IMR-90 (cell line): ENCODE measurements around the gene PNCK. TPM values are rescaled to one million over a fixed set of nuclear protein-coding genes. Genes with fewer than 3 reads are reported as not detected.

Experiments
- ATAC-seq: fragments of 200-7000 bp; cut with Tn5 transposase; 2 replicates; pipeline ENCODE4 v1.9.1; 2020; ENCODE audit warnings: low read depth, mild to moderate bottlenecking, moderate library complexity
- BruUV-seq: library from RNA; stranded (reverse); fragments of 400-500 nt; replicated peaks from 2 replicates; lab custom pipeline; 2021; lab: Mats Ljungman, UMichigan
- CTCF ChIA-PET: fragments of 300-600 bp; formaldehyde crosslinking; extraction: SDS; loops from one replicate; lab custom pipeline; 2021; ENCODE audit warnings: antibody characterized with exemption; lab: Yijun Ruan, JAX
- POLR2A ChIA-PET: fragments of 300-600 bp; sonication (Branson Sonifier 250); formaldehyde crosslinking; loops from one replicate; lab custom pipeline; 2022; ENCODE audit warnings: antibody characterized with exemption; ENCODE audit not compliant: unreplicated experiment; lab: Charles Lee
- DNase-seq: peaks from one replicate; pipeline ENCODE4 v3.0.0; 2013
- H2AFZ ChIP-seq: replicated peaks from 2 replicates; pipeline ENCODE3; 2013; ENCODE audit warnings: low read length, mild to moderate bottlenecking; ENCODE audit not compliant: poor library complexity
- H2AK5ac ChIP-seq: 2 replicates; pipeline ENCODE4 v1.6.1; 2013; ENCODE audit warnings: low read depth, low read length, inconsistent platforms
- H2AK9ac ChIP-seq: replicated peaks from 2 replicates; pipeline ENCODE3; 2013; ENCODE audit warnings: mild to moderate bottlenecking, low read depth, low read length, moderate library complexity; ENCODE audit not compliant: poor library complexity
- H2BK120ac ChIP-seq: 2 replicates; pipeline ENCODE4 v1.6.1; 2013; ENCODE audit warnings: low read depth, low read length, inconsistent platforms
- H2BK15ac ChIP-seq: 3 replicates; pipeline ENCODE4 v1.6.1; 2013; ENCODE audit warnings: low read depth, low read length, inconsistent platforms
- H2BK20ac ChIP-seq: 2 replicates; pipeline ENCODE4 v1.6.1; 2013; ENCODE audit warnings: low read depth, mild to moderate bottlenecking, inconsistent platforms, low read length, moderate library complexity
- H2BK5ac ChIP-seq: 2 replicates; pipeline ENCODE4 v1.6.1; 2013; ENCODE audit warnings: mild to moderate bottlenecking, low read depth, low read length, inconsistent platforms; ENCODE audit not compliant: poor library complexity, severe bottlenecking
- H3K14ac ChIP-seq: replicated peaks from 2 replicates; pipeline ENCODE4 v1.6.1; 2013; ENCODE audit warnings: low read depth, low read length, inconsistent platforms
- H3K18ac ChIP-seq: 2 replicates; pipeline ENCODE4 v1.6.1; 2013; ENCODE audit warnings: low read depth, low read length, control low read depth
- H3K23ac ChIP-seq: 2 replicates; pipeline ENCODE4 v1.6.1; 2013; ENCODE audit warnings: low read depth, low read length, inconsistent platforms
- H3K27ac ChIP-seq: 2 replicates; pipeline ENCODE4 v1.5.1; 2013; ENCODE audit warnings: mild to moderate bottlenecking, control low read depth, low read length; ENCODE audit not compliant: insufficient read depth
- H3K27me3 ChIP-seq: 2 replicates; pipeline ENCODE4 v1.6.1; 2013; ENCODE audit warnings: low read length; ENCODE audit not compliant: control insufficient read depth, insufficient read depth
- H3K36me3 ChIP-seq: 2 replicates; pipeline ENCODE4 v1.6.1; 2013; ENCODE audit warnings: low read length, mixed read lengths; ENCODE audit not compliant: control insufficient read depth, insufficient read depth
- H3K4ac ChIP-seq: 2 replicates; pipeline ENCODE4 v1.6.1; 2013; ENCODE audit warnings: low read depth, low read length, inconsistent platforms
- H3K4me1 ChIP-seq: 2 replicates; pipeline ENCODE4 v1.6.1; 2013; ENCODE audit warnings: low read length, mixed read lengths; ENCODE audit not compliant: control insufficient read depth, insufficient read depth
- H3K4me2 ChIP-seq: 2 replicates; pipeline ENCODE4 v1.6.1; 2013; ENCODE audit warnings: low read depth, mild to moderate bottlenecking, control low read depth, low read length, moderate library complexity
- H3K4me3 ChIP-seq: 2 replicates; pipeline ENCODE4 v1.5.1; 2013; ENCODE audit warnings: low read depth, mild to moderate bottlenecking, control low read depth, low read length, moderate library complexity; ENCODE audit not compliant: insufficient read depth
- H3K56ac ChIP-seq: 2 replicates; pipeline ENCODE4 v1.6.1; 2013; ENCODE audit warnings: low read length, inconsistent platforms; ENCODE audit not compliant: insufficient read depth; ENCODE audit errors: extremely low read depth
- H3K79me1 ChIP-seq, 2 experiments: 2 replicates each; pipeline ENCODE4 v1.6.1; 2013; ENCODE audit warnings: low read length in 2 of 2, inconsistent platforms in 1 of 2, low read depth in 1 of 2
- H3K9ac ChIP-seq: 2 replicates; pipeline ENCODE4 v1.6.1; 2013; ENCODE audit warnings: low read depth, low read length, control low read depth
- H3K9me1 ChIP-seq: 2 replicates; pipeline ENCODE4 v1.6.1; 2013; ENCODE audit warnings: low read length, inconsistent platforms; ENCODE audit not compliant: insufficient read depth
- H3K9me3 ChIP-seq: 2 replicates; pipeline ENCODE4 v1.6.1; 2013; ENCODE audit warnings: low read length; ENCODE audit not compliant: control insufficient read depth, insufficient read depth
- H4K20me1 ChIP-seq: 2 replicates; pipeline ENCODE4 v1.6.1; 2013; ENCODE audit warnings: low read length, inconsistent platforms; ENCODE audit not compliant: insufficient read depth
- H4K5ac ChIP-seq: 2 replicates; pipeline ENCODE4 v1.6.1; 2013; ENCODE audit warnings: mild to moderate bottlenecking, low read depth, low read length, control low read depth
- H4K8ac ChIP-seq, 2 experiments: 2 replicates each; pipeline ENCODE4 v1.6.1; 2013; ENCODE audit warnings: low read depth in 2 of 2, low read length in 2 of 2, control low read depth in 1 of 2, inconsistent platforms in 1 of 2
- H4K91ac ChIP-seq: 2 replicates; pipeline ENCODE4 v1.6.1; 2013; ENCODE audit warnings: low read depth, low read length, inconsistent platforms; ENCODE audit not compliant: insufficient read depth
- BHLHE40 ChIP-seq: fragments of 150-350 bp; IDR thresholded peaks from 2 replicates; pipeline ENCODE4 v1.6.1; 2016; ENCODE audit warnings: mild to moderate bottlenecking, low read depth, low read length
- CEBPB ChIP-seq: IDR thresholded peaks from 2 replicates; pipeline ENCODE4 v1.6.1; 2012; ENCODE audit warnings: low read depth, low read length, improper control_type of control experiment
- CHD1 ChIP-seq: IDR thresholded peaks from 2 replicates; pipeline ENCODE4 v1.6.1; 2012; ENCODE audit warnings: low read depth, low read length, improper control_type of control experiment
- FOS ChIP-seq: fragments of 150-350 bp; IDR thresholded peaks from 2 replicates; pipeline ENCODE4 v1.6.1; 2016; ENCODE audit warnings: low read depth, low read length
- MAFK ChIP-seq: IDR thresholded peaks from 2 replicates; pipeline ENCODE4 v1.6.1; 2012; ENCODE audit warnings: low read depth, low read length, improper control_type of control experiment
- NFE2L2 ChIP-seq: fragments of 150-350 bp; IDR thresholded peaks from 2 replicates; pipeline ENCODE4 v1.6.1; 2016; ENCODE audit warnings: low read depth, mild to moderate bottlenecking, low read length
- POLR2A ChIP-seq: IDR thresholded peaks from 2 replicates; pipeline ENCODE4 v1.6.1; 2012; ENCODE audit warnings: mild to moderate bottlenecking, low read depth, low read length
- RAD21 ChIP-seq: IDR thresholded peaks from 2 replicates; pipeline ENCODE4 v1.6.1; 2012; ENCODE audit warnings: low read length, improper control_type of control experiment
- RCOR1 ChIP-seq: IDR thresholded peaks from 2 replicates; pipeline ENCODE4 v1.6.1; 2012; ENCODE audit warnings: mild to moderate bottlenecking, low read length, improper control_type of control experiment; ENCODE audit not compliant: insufficient replicate concordance
- WGBS, 2 experiments: methylation state at CpG; one replicate each; pipeline versions ENCODE4 v1.1.5 to v1.1.7; 2013; ENCODE audit warnings: missing lambda C conversion rate in 2 of 2; ENCODE audit not compliant: insufficient read length in 1 of 2; ENCODE audit errors: extremely low coverage in 2 of 2; 5-methylcytosine and 5-hydroxymethylcytosine counted together
- dilution Hi-C: fragments of 300-500 bp; cut with HindIII; formaldehyde crosslinking; loops from one replicate; pipeline ENCODE4 v1.14.3; 2018; ENCODE audit warnings: low sequenced_read_pairs; ENCODE audit not compliant: unreplicated experiment
- in situ Hi-C: fragments of 300-500 bp; cut with MboI; formaldehyde crosslinking; loops from 3 replicates; pipeline ENCODE4 v1.14.3; 2019; ENCODE audit warnings: low sequenced_read_pairs, inconsistent platforms, mixed read lengths
- intact Hi-C: fragments of 100-400 bp; cut with micrococcal nuclease; formaldehyde crosslinking; loops from 2 replicates; pipeline ENCODE4 v1.10.0; 2022
- polyA plus RNA-seq, 3 experiments: library from polyadenylated mRNA; depleted of rRNA; stranded (reverse); fragments of >200 nt; gene quantifications; 2 replicates each; pipeline ENCODE4 v1.2.3, GENCODE V29; 2012; ENCODE audit warnings: low replicate concordance in 1 of 3
- total RNA-seq: library from RNA; depleted of rRNA; stranded (reverse); fragments of >200 nt; gene quantifications from 2 replicates; pipeline ENCODE4 v1.2.3, GENCODE V29; 2012
- TF ChIP-seq, protein P1 (sequence below): fragments of 150-350 bp; IDR thresholded peaks from 2 replicates; pipeline ENCODE4 v1.6.1; 2016; ENCODE audit warnings: low read depth, mild to moderate bottlenecking, low read length, moderate library complexity, borderline replicate concordance
- TF ChIP-seq, protein P2 (sequence below): conservative IDR thresholded peaks from 2 replicates; pipeline ENCODE4 v1.5.1; 2012; ENCODE audit warnings: mild to moderate bottlenecking, low read depth, low read length, improper control_type of control experiment

PNCK gene
- total and polyA plus RNA-seq, 2 of the 4 experiments (the other 2 are of a cell fraction), result 0.18 to 0.22 TPM

DNA sequence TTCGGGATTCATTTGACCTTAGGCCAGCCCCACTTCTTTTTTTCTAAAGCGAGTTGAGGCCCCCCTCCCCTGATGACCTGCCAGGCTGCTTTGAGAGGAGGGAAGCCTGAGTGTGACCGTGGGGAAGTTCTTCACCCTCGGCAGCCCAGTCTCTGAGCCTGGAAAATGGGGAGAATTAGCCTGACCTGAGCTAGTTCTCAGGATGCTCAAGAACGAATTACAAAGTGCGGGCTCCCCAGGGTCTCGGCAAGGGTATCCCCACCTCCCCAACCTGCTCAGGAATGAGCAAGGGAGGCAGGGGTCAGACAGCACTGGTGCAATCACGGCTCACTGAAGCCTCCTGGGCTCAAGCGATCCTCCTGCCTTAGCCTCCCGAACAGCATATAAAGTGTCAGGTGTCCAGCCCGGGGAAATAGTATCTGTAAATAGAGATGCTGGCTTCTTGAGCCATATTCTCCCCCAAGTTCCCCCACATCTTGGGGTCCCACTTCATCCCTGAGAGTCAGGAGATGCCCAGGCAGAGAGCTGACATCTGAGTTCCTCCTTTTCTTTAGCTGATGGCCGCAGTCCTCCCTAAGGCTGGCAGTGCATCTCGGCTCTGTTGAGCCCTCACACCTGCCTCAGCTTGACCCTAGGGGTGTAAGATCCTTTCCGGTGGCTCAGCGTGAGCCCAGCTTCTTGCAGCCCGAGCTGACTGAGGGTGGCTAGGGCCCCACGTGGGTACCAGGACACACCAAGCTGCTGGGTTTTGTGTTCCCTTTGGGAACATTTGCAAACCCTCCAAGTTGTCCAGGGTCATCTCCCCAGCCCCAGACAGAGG lies 25.0 kb downstream of the PNCK start:
- Histone ChIP-seq H2BK20ac (no peak overlapping the region), H3K36me3 (no peaks in the 10 kb centered on the region), H3K4me3 (no peak overlapping the region), H2AFZ (no peak overlapping the region), H3K14ac (no peak overlapping the region), H4K5ac (no peak overlapping the region), H3K27me3 (peaks cover 42% of the 10 kb centered on the region), H3K9ac (no peak overlapping the region), H3K9me1 (no peaks in the 10 kb centered on the region), H3K18ac (no peak overlapping the region), H2BK15ac (no peak overlapping the region), H2BK120ac (no peak overlapping the region), H3K4me1 (no peaks in the 10 kb centered on the region), H4K20me1 (no peaks in the 10 kb centered on the region), H3K23ac (no peak overlapping the region), H2AK9ac (no peak overlapping the region), H3K56ac (no peak overlapping the region), H3K9me3 (peaks cover 3% of the 10 kb centered on the region; the same call in 1 of the 2 replicates), H2BK5ac (no peak overlapping the region), H3K4me2 (no peak overlapping the region), H2AK5ac (no peak overlapping the region), H4K8ac (no peak overlapping the region), H3K4ac (no peak overlapping the region), H4K91ac (no peak overlapping the region), H3K27ac (no peak overlapping the region), H3K79me1 (no peaks in the 10 kb centered on the region)
- dilution Hi-C loops (no loop called here), intact Hi-C loops (loop anchor here (1.0 kb wide), 1 partner anchor 109 kb away; no protein-coding TSS in a partner anchor), in situ Hi-C loops (no loop called here)
- no peak for DNase-seq
- BruUV-seq, result no TSS peak
- 60% methylated on average over 1 of the region's 17 CpGs; no CpG with 5 or more reads in 1 of the 2 experiments for WGBS, 2 experiments
- ChIA-PET CTCF (no interaction called here), POLR2A (no interaction called here)
- TF ChIP-seq CHD1, result no peak
- TF ChIP-seq CEBPB, result no peak
- no peak for TF ChIP-seq RCOR1
- TF ChIP-seq POLR2A, result no peak
- no peak for TF ChIP-seq FOS
- TF ChIP-seq, protein P1, sequence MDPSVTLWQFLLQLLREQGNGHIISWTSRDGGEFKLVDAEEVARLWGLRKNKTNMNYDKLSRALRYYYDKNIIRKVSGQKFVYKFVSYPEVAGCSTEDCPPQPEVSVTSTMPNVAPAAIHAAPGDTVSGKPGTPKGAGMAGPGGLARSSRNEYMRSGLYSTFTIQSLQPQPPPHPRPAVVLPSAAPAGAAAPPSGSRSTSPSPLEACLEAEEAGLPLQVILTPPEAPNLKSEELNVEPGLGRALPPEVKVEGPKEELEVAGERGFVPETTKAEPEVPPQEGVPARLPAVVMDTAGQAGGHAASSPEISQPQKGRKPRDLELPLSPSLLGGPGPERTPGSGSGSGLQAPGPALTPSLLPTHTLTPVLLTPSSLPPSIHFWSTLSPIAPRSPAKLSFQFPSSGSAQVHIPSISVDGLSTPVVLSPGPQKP, result no peak
- no peak for TF ChIP-seq MAFK
- TF ChIP-seq NFE2L2, result no peak
- no peak for TF ChIP-seq BHLHE40
- TF ChIP-seq RAD21, result no peak
- TF ChIP-seq, protein P2, sequence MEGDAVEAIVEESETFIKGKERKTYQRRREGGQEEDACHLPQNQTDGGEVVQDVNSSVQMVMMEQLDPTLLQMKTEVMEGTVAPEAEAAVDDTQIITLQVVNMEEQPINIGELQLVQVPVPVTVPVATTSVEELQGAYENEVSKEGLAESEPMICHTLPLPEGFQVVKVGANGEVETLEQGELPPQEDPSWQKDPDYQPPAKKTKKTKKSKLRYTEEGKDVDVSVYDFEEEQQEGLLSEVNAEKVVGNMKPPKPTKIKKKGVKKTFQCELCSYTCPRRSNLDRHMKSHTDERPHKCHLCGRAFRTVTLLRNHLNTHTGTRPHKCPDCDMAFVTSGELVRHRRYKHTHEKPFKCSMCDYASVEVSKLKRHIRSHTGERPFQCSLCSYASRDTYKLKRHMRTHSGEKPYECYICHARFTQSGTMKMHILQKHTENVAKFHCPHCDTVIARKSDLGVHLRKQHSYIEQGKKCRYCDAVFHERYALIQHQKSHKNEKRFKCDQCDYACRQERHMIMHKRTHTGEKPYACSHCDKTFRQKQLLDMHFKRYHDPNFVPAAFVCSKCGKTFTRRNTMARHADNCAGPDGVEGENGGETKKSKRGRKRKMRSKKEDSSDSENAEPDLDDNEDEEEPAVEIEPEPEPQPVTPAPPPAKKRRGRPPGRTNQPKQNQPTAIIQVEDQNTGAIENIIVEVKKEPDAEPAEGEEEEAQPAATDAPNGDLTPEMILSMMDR, result no peak
- no peak for ATAC-seq
